ENCODE measurements around the gene E2F6.

The E2F6 gene

DNA sequence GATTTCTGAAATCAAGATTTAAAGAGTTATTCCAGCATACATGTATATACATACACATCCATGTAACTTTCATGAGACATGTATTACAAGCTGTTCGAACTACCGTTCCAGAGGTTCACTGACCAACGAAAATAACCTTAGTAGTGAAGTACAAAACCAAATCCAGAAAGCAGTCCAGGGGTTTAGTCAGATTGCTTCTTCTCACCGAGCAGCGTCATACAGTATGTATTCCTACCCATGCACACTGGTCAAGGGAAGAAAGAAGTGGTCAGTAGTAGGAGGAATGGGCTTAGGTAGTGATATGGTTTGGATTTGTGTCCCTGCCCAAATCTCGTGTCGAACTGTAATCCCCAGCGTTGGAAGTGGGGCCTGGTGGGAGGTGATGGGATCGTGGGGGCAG, 45.3 kb downstream of the E2F6 start:
- Histone ChIP-seq H3K27ac (no peak overlapping the region), H2AFZ (no peak overlapping the region), H3K4me1 (no peaks in the 10 kb centered on the region), H3K4me3 (ENCODE audit: low read depth, low read length) (no peak overlapping the region), H3K79me2 (no peaks in the 10 kb centered on the region), H3K27me3 (ENCODE audit: control insufficient read depth, insufficient read depth, low read length) (no peaks in the 10 kb centered on the region), H3K36me3 (ENCODE audit: control insufficient read depth, insufficient read depth, low read length) (no peaks in the 10 kb centered on the region), H3K4me2 (ENCODE audit: low read length) (no peak overlapping the region), H3K9me3 (ENCODE audit: control insufficient read depth, low read length) (no peaks in the 10 kb centered on the region), H3K9ac (no peak overlapping the region)
- TF ChIP-seq, protein P1, sequence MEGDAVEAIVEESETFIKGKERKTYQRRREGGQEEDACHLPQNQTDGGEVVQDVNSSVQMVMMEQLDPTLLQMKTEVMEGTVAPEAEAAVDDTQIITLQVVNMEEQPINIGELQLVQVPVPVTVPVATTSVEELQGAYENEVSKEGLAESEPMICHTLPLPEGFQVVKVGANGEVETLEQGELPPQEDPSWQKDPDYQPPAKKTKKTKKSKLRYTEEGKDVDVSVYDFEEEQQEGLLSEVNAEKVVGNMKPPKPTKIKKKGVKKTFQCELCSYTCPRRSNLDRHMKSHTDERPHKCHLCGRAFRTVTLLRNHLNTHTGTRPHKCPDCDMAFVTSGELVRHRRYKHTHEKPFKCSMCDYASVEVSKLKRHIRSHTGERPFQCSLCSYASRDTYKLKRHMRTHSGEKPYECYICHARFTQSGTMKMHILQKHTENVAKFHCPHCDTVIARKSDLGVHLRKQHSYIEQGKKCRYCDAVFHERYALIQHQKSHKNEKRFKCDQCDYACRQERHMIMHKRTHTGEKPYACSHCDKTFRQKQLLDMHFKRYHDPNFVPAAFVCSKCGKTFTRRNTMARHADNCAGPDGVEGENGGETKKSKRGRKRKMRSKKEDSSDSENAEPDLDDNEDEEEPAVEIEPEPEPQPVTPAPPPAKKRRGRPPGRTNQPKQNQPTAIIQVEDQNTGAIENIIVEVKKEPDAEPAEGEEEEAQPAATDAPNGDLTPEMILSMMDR (IDR thresholded peaks at IDR 0.05), result no peak

DNA sequence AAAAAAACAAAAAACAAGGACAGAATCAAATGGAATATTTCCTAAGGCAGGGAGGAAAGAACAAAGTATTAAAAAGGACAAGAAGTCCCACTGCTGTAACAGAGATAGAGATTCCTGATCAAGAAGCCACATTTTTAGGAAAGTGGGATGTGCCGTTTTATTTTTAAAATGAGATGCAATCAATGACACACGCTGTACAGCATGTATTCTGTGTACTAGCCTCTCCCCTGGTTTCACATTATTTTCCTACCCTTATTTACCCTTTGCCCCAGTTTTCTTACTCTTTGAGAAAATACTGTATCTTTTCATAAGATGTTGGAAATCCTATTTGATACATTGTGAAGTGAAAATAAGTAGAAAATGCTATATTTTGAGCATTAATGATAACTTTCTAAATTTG, 45.8 kb downstream of the E2F6 start:
- Histone ChIP-seq H3K4me3 (ENCODE audit: low read depth, low read length) (no peak overlapping the region), H3K9ac (no peak overlapping the region), H3K9me3 (ENCODE audit: control insufficient read depth, low read length) (no peaks in the 10 kb centered on the region), H2AFZ (no peak overlapping the region), H3K27me3 (ENCODE audit: control insufficient read depth, insufficient read depth, low read length) (no peaks in the 10 kb centered on the region), H3K27ac (no peak overlapping the region), H3K79me2 (no peaks in the 10 kb centered on the region), H3K4me2 (ENCODE audit: low read length) (no peak overlapping the region), H3K36me3 (ENCODE audit: control insufficient read depth, insufficient read depth, low read length) (no peaks in the 10 kb centered on the region), H3K4me1 (no peaks in the 10 kb centered on the region)
- TF ChIP-seq, protein P1 (IDR thresholded peaks at IDR 0.05), result no peak

DNA sequence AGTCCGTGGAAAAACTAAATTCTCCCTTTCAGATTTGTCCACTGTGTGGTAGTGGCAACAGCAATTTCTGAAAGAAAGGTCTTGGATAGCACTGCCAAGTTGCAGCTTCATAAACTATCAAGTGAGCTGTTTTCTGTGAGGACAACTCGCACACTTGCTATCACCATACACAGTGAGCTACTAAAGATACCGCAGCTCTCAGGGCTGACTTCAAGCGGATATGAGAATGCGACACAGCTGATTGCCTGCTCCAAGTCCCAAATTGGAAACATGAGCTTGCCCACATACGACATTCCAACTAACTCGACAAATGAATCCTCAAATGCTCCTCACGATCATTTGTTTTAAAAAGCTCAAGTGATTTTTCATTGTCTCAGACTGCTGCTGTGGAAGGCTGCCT, 46.2 kb downstream of the E2F6 start:
- H3K27me3 ChIP-seq (ENCODE audit: control insufficient read depth, insufficient read depth, low read length), result no peaks in the 10 kb centered on the region
- H3K36me3 ChIP-seq (ENCODE audit: control insufficient read depth, insufficient read depth, low read length), result no peaks in the 10 kb centered on the region
- H3K4me3 ChIP-seq (ENCODE audit: low read depth, low read length), result no peak overlapping the region
- H3K4me2 ChIP-seq (ENCODE audit: low read length), result no peak overlapping the region
- no peaks in the 10 kb centered on the region for H3K79me2 ChIP-seq
- H3K27ac ChIP-seq, result no peak overlapping the region
- TF ChIP-seq, protein P1 (IDR thresholded peaks at IDR 0.05), result no peak
- no peak overlapping the region for H3K9ac ChIP-seq
- no peaks in the 10 kb centered on the region for H3K9me3 ChIP-seq (ENCODE audit: control insufficient read depth, low read length)
- H2AFZ ChIP-seq, result no peak overlapping the region
- H3K4me1 ChIP-seq, result no peaks in the 10 kb centered on the region

DNA sequence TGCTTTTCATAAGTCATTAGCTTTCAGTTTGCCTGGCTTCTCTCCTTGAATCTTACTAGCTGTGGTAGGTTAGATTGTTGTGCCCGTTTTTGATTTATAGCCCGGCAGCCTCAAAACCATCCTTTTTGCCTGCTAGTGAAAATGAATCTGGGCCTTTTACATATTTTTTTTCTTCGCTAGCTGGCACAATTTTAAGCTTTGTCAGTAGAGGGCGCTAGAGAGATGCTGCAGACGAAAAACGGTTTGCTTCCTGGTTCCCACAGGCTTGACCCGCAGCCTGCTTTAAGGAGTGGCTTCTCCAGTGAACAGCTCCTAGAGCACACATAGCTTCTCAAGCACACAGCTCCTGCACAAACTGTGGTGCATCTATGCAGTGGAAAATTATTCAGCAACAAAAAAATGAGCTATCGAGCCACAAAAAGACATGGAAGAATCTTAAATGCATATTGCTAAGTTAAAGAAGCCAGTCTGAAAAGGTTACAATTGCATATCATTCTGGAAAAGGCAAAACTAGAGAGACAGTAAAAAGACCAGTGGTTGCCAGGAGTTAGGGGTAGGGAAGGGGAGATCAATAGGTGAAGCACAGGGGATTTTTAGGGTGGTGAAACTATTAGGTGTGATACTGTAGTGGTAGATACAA, 47.9 kb downstream of the E2F6 start:
- H3K27ac ChIP-seq, result no peak overlapping the region
- no peak overlapping the region for H2AFZ ChIP-seq
- H3K4me2 ChIP-seq (ENCODE audit: low read length), result no peak overlapping the region
- no peaks in the 10 kb centered on the region for H3K4me1 ChIP-seq
- H3K79me2 ChIP-seq, result no peaks in the 10 kb centered on the region
- no peak overlapping the region for H3K4me3 ChIP-seq (ENCODE audit: low read depth, low read length)
- TF ChIP-seq, protein P1 (IDR thresholded peaks at IDR 0.05), result no peak
- H3K27me3 ChIP-seq (ENCODE audit: control insufficient read depth, insufficient read depth, low read length), result no peaks in the 10 kb centered on the region
- H3K36me3 ChIP-seq (ENCODE audit: control insufficient read depth, insufficient read depth, low read length), result no peaks in the 10 kb centered on the region
- no peak overlapping the region for H3K9ac ChIP-seq
- H3K9me3 ChIP-seq (ENCODE audit: control insufficient read depth, low read length), result no peaks in the 10 kb centered on the region

DNA sequence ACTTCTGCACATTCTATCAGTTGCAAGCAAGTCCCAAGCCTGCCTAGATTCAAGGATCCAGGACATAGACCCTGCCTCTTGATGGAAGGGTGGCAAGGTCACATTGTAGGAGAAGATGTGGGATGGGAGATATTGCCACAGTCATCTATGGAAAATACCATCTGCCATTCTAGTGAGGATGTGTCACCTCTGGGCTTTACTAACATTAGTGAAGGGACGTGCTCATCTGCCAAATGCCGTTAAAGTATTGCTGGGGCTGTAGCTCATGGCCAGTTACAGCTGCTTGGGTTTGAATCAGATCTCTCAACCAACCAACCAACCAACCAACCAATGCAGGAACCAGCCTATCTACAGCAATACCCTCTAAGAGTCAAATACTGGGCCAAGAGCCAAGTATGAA, 49.0 kb downstream of the E2F6 start:
- no peaks in the 10 kb centered on the region for H3K27me3 ChIP-seq (ENCODE audit: control insufficient read depth, insufficient read depth, low read length)
- TF ChIP-seq, protein P1 (IDR thresholded peaks at IDR 0.05), result no peak
- no peak overlapping the region for H3K4me2 ChIP-seq (ENCODE audit: low read length)
- no peak overlapping the region for H3K4me3 ChIP-seq (ENCODE audit: low read depth, low read length)
- no peaks in the 10 kb centered on the region for H3K36me3 ChIP-seq (ENCODE audit: control insufficient read depth, insufficient read depth, low read length)
- no peaks in the 10 kb centered on the region for H3K79me2 ChIP-seq
- H3K9me3 ChIP-seq (ENCODE audit: control insufficient read depth, low read length), result no peaks in the 10 kb centered on the region
- no peak overlapping the region for H2AFZ ChIP-seq
- no peaks in the 10 kb centered on the region for H3K4me1 ChIP-seq
- no peak overlapping the region for H3K9ac ChIP-seq
- H3K27ac ChIP-seq, result no peak overlapping the region
